GM18907 (cell line): ENCODE measurements around the gene DPYSL5.
"Not testable (repeated sequence)": the region's sequence is repeated elsewhere in the genome, so short reads cannot be mapped to it uniquely, and the experiment has no call there.

Source experiments
- ATAC-seq: cut with Tn5 transposase; IDR thresholded peaks from one replicate; pipeline ENCODE4 v1.9.1; 2021; ENCODE audit warnings: mild to moderate bottlenecking, moderate library complexity; ENCODE audit not compliant: unreplicated experiment

DPYSL5 gene, protein sequence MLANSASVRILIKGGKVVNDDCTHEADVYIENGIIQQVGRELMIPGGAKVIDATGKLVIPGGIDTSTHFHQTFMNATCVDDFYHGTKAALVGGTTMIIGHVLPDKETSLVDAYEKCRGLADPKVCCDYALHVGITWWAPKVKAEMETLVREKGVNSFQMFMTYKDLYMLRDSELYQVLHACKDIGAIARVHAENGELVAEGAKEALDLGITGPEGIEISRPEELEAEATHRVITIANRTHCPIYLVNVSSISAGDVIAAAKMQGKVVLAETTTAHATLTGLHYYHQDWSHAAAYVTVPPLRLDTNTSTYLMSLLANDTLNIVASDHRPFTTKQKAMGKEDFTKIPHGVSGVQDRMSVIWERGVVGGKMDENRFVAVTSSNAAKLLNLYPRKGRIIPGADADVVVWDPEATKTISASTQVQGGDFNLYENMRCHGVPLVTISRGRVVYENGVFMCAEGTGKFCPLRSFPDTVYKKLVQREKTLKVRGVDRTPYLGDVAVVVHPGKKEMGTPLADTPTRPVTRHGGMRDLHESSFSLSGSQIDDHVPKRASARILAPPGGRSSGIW

DNA sequence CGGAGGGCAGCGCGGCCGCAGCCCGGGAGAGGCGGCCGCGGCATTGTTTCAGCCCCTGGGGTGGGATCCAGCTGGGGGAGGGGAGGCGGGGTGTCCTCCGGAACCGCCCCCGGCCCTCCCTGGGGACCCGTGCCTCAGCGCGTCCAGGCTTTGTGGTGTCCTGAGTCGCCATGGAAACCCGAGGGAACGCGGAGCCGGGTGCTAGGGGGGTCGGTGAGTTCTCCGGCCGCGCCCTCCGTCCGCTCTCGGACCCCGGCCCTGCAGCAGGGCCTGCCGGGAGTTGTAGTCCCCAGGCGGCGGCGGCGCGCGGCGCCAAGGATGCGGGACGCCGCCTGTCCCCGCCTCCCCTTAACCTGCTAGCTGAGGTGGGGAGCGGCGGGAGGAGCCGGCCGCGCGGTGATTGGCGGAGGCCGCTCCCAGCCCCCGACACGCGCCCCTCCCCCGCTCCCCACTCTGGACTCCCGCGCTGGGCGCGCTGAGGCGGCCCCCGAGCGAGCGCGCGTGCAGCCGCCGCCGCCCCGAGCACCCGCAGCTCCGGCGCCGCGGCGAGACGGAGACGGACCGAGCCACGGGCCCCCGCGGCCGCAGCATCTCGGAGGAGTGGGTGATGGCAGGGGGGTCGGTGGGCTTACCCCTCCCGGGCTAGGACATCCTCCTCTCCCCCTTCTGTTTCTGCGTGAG is at the start of gene DPYSL5:
Gene DPYSL5, plus strand, starts transcription at position 478 of the 681 bp plus-strand sequence. CDS start 50,368 bp downstream, outside the sequence.
- ATAC-seq: no peak

DNA sequence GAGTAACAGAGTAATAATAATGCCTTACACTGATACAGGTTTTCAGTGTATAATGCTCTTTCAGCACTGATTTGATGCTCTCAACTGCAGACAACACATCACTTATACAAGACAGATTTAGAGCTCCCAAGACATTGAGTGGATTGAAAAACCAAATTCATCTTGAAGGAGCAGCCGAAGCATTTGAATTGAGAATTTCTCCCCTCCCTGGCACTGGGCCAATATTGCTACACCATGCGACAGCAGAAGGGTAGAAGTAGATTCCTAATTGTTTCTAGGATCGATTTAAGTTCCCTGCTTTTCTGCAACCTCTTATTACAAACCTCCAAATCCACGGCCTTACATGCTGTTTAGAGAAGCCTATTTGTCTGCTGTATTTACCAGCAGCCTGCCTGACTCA is 46.6 kb upstream of the DPYSL5 start:
- no peak for ATAC-seq

DNA sequence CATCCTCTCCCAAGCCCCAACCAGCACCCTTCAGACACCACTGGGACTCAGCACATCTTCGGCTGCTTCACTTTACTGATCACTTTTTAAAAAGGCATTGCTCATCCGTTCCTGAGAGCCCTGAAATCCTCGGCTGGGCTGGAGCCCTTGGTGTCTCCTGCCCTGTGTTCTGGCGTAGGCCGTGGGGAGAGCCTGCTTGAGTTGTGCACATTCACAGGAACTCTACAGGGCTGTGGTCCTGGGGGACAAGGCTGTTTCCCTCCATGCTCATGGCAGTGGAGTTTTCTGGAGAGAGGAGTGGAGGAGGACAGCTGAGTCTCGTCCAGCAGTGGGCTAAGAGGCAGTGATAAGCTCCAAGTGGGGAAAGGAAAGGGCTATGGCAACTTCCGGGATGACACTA is 46.1 kb upstream of the DPYSL5 start:
- no peak for ATAC-seq

DNA sequence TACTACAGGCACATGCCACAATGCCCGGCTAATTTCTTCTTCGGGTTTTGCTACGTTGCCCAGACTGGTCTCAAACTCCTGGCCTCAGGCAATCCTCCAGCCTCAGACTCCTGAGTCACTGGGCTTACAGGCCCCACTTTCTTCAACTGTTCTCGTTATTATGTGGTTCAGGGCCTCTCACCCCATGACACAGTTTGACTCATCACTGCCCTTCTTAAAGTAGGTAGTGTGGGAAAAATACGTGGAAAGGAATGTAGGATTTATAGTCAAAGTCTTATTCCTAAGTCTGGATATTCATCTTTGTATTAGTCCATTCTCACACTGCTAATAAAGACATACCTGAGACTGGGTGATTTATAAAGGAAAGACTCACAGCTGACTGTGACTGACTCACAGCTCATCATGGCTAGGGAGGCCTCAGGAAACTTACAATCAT is 42.7 kb upstream of the DPYSL5 start:
- ATAC-seq: no peak

DNA sequence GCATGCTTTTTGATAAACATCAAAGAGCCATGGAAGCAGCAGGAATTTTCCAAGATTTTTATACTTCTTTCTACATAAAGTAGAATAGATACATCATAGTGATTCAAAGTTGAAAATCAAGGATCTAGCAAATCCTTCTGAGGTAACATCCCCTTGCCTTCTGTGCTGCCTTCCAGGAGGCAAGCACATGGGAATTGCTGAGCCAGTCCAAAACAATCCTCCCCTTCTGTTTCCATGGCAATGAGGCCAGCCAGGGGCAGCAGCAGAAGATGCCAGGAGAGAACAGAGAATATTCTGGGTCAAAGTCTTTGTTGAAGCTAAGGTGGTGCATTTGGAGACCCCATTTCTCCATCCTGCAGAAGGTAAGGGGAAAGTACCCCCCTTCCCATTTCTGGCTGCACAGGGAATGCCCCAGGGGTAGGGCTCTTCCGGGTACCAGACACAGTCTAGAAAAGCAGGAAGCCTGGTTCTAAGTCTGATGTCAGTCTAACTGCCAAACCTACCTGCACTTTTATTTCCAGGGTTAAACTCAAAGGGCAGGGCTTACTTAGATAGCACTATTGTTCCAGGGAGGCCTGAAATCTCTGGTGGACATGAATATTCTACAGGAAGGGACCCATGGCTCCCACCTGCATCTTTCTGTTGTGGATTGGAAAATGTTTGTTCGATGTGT is 40.0 kb upstream of the DPYSL5 start:
- no peak for ATAC-seq

DNA sequence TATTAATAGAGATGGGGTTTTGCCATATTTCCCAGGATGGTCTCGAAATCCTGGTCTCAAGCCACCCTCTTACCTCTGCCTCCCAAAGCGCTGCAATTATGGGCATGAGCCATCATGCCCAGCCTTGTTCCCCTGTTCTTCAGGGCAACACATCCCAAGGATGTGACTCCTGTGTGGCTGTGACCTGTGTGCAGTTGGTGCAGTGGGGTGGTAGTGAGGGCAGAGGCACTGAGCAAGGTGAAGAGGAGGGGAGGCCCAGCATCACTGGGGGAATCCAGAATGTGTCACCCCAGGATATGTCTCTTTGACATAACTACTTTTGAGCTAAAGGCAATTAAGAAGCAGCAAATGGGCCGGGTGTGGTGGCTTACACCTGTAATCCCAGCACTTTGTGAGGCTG is 38.7 kb upstream of the DPYSL5 start:
- no peak for ATAC-seq

DNA sequence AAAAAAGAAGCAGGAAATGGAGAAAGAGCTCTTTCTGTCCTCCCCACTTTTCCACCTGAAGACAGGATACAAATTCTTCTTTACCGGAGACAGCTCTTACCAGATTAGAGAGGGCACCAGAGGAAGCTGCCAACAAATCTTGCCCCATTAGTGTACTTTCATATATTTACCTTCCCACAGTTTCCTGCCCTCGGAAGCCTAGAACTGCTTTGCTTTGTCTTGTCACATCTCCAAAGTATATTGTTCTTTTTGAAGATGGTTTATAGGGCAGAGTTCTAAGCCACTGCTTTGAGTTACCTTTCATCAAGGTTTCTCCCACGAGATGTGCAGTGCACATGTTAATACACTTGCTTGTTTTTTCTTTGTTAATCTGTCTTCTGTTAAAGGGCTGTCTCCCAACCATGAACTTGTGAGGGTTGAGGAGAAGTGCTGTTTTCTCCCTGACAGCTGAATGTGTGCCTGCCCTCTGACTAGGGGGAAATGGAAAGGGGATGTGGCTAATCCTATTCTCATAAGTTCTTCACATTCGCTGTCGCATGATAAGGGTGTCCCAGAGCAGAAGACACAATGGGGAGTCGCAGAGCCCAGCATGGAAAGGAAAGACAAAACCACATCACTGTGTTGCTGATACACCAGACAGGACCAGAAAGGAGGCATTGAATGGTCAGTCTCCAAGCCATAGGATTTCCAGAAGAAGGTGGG is 37.9 kb upstream of the DPYSL5 start:
- no peak for ATAC-seq

DNA sequence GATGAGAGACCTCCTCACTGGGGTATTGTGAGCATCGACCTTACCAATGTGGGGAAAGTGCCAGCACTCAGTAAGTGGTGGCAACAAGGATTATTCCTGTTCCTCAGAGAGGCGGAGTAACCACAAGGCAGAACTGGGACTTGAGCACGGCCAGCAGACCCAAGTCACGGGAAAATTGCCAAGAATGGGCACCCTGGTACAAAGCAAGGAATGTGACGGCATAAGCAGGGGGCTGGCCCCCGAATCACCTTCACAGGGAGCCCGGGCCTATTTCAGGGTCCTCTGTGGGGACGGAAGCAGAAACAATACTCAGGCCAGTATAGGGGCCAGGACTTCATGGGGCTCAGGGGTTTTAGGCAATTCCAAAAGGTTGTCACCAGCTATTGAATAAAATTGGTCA is 36.7 kb upstream of the DPYSL5 start:
- no peak for ATAC-seq

DNA sequence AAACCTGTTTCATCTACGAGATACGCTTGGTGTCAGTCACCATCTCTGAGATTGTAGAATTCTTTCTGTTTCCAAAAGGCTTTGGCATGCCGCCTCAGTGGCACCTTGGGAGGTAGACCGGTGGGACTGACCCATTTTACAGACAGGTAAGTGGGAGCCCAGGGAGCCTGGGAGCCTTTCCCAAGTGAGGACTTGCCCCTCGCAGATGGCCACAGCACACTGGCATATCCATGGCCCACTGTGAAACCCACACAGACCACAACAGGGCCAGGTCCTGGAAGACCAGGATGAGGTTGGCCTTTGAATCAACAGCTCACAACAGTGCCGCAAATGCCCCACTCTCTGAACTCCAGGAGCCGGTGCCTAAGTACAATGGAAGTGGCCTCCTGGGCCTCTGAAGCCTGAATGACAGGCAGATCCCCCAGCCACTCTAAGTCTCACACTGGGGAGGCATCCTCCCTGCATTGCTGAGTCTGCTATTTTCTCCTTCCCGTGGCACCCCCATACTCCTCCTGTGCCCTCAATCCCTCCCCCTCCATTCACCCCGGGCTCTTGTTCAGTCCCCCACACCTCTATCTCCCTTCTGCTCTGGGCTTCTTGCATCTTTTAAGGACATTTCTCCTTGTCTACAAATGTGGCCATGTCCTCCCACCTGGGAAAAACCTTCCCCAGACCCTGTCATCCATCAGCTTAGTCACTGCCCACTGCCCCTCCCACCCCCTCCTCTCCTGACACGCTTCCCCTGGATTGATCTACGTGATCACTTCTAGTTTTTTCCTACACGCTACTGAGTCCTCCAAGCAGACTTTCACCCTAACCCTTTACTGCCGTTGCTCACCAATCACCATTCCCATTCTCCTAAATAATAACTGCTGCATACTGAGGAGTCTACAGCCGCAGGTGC is 35.9 kb upstream of the DPYSL5 start:
- no peak for ATAC-seq

DNA sequence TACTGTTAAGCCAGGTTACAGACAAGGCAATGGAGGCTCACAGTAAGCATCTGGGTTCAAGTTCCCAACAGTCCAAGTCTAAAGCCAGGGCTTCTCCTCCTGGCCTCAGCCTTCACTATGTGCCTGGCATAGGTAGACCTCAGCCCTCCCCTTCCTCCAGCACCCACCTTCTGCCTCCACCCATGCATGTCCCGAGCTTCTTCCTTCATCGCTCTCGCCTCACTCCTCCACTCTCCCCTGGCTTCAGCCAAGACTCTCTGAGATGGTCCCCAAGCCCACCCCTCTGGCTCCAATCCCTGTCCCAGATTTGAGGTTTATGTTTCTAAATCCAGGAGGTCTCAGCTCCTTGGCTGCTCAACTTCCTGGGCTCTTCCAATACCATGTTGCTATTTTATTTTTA is 35.2 kb upstream of the DPYSL5 start:
- ATAC-seq: no peak

DNA sequence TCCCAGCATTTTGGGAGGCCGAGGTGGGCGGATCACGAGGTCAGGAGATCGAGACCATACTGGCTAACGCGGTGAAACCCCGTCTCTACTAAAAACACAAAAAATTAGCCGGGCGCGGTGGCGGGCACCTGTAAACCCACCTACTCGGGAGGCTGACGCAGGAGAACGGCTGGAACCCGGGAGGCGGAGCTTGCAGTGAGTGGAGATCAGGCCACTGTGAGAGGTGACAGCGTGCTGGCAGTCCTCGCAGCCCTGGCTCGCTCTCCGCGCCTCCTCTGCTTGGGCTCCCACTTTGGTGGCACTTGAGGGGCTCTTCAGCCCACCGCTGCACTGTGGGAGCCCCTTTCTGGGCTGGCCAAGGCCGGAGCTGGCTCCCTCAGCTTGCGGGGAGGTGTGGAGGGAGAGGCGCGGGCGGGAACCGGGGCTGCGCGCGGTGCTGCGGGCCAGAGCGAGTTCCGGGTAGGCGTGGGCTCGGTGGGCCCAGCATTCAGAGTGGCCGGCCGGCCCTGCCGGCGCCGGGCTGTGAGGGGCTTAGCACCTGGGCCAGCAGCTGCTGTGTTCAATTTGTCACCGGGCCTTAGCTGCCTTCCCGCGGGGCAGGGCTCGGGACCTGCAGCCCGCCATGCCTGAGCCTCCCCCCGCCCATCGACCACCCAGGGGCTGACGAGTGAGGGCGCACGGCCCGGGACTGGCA is 33.7 kb upstream of the DPYSL5 start:
- ATAC-seq: not testable (repeated sequence)

DNA sequence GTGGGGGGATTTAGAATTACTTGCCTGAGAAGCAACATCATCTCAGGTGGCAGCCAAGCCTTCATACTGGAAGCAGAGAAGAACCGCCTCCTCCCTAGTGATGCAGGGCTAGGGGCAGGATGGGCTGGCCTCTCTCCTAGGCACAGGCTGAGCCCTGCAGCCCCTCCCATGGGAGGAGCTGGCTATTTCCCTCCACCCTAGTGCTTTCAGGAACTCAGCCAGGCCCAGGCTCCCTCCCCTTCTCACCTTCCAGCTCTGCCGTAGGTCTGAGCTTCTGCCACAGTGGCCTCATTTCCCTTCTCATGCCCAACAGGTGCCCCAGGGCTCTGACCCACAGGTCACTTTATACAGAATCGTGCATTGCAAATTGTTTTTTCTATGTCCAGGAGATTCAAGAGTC is 31.0 kb upstream of the DPYSL5 start:
- ATAC-seq: no peak

DNA sequence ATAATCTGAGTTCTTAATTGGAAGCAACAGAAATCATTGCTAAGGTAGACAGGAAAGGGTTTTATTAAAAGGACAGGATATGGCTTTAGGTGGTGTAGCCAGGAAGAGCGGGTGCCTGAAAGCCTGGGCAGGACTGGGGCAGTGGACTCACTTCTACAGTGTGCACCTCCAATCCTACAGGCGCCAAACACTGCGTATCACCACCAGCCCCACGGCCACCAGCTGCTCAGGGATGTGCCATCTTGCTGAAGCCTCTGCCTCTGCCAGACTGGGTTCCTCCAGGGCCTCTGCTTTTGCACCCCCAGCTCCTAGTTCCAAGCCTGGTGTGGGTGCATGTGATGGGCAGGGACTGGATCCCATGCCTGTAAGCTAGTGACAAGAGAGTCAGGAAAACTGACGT is 29.7 kb upstream of the DPYSL5 start:
- ATAC-seq: no peak

DNA sequence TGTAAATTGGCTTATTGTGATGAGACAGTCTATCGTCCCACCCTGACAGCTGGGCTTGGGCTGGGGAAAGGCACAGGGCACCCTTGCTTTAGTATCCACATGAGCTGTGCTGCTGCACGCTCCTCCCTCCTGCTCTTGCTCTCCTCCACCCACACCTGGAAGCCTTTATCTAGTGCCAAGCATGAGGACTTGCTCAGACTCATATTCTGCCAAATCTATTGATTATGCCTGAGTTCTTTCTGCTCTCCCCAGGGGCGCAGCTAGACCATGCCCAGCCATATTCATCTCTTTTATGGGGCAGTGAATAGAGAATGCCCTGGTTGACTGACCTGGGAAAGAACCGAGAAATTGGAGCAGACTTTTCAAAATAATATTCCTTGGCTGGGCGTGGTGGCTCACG is 29.0 kb upstream of the DPYSL5 start:
- ATAC-seq: no peak

DNA sequence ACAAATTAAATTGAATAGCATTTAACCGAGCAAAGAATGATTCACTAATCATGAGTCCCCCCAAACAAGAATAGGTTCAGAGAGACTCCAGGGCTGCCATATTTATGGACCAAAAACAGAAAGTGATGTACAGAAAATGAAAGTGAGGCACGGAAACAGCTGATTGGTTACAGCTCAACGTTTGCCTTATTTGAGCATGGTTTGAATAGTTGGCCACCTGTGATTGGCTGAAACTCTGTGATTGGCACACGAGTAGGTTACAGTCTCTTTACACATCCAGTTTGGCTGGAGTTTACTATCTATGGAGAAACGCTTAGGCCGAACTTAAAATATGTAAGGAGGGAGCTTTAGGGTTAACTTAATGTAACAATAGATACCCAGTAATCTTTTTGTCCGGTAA is 27.0 kb upstream of the DPYSL5 start:
- no peak for ATAC-seq

DNA sequence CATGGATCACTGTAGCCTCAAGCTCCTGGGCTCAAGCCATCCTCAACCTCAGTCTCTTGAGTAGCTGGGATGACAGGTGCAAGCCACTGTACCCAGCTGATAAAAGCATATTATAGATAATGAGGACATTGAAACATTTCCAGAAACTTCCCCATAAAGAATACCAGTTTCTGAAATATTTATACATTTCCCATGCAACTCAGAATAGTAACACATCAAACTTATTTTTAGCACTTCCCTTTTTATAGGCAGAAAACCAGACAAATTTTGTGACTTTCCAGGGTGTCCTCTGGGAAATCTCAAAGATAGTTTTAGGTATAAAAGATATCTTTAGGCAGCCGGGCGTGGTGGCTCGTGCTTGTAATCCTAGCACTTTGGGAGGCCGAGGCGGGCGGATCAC is 25.1 kb upstream of the DPYSL5 start:
- no peak for ATAC-seq

DNA sequence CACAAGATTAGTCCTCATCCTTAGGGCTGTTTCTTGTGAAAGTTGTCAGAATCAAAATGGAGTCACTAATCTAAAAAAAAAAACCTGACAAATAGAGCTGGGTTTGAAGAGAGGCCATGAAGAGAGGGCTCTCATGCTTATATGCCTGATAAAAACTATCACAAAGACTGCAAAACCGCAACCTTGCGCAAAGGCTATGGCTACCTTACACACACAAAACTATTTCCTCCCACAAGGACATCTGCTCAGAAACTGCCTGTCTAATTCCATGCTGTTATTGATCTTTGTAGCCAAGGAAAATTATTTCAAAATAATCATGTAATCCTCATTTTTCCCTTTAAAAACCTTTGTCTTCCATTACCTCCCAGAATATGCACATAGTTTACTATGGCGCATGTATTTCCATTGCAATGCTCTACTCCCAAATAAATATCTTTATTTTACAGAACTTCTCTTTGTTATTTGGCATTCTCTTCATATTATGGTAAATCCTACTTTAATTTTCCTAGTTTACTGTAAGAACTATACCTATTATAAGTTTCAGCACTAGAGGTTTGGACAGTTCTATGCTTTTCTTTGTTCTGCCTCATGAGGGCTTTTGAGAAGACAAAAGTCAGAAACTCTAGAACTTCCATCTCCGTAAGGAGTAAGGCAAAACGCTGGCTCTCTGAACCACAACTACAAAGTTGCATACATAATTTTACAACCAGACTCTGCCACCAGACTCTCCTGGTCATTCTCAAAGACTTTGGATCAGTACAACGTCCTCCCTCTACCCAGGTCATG is 9.6 kb upstream of the DPYSL5 start:
- no peak for ATAC-seq

DNA sequence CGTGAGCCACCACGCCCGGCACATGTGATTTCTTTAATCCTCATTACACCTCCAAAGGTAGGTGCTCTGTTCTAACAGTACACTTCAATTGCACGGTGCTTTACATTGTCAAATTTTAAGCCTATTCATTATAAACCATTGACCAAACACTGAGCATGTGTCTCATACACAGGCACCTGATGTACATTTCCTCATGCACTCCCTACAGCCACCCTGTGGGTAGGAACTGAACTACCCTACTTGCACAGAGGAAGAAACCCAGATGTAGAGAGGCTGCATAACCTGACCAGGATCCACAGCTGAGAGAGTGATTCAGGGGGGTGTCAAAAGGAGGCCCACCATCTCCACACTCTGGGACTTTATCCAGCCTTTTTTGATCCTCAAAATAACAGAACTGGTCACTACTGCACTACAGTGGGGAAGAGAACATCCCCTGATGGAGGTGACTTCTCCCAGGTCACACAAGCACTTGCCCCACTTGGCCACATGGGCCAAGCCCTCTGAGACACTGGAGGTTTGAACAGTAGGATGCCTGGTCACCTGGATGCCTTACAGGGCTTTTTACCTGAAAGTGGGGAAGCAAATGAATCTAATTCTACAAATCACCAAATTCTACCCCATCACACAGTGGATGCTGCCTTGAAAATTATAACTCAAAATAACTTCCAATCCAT is 6.9 kb upstream of the DPYSL5 start:
- ATAC-seq: no peak
